Testis (tissue), 2 donors: Measurements from ENCODE around the gene PNMA8A.

ENCODE experiments used
- CTCF ChIP-seq, 3 experiments: fragments of 450-650 bp in 2 of 3; fragments of 200-600 bp in 1 of 3; sonication (generic) in 1 of 3; IDR thresholded peaks; one replicate each; pipeline ENCODE4 v1.5.1; 2016 to 2019; ENCODE audit warnings: antibody characterized with exemption in 3 of 3, mild to moderate bottlenecking in 2 of 3, moderate library complexity in 1 of 3
- POLR2A ChIP-seq: fragments of 450-650 bp; IDR thresholded peaks from one replicate; pipeline ENCODE4 v1.6.1; 2017; ENCODE audit warnings: antibody characterized with exemption, mild to moderate bottlenecking, moderate library complexity

GRCh38 chr19:46491975-46492682, 20.8 kb upstream of the PNMA8A start:
- TF ChIP-seq CTCF (IDR thresholded peaks at IDR 0.05) (no peak), POLR2A (no peak)
